NCI-H1694 treated with DMSO at 0.1 percent for 48 hours (cell line): Measurements from ENCODE around the gene RCC1.
"Not testable (repeated sequence)": the region's sequence is repeated elsewhere in the genome, so short reads cannot be mapped to it uniquely, and the experiment has no call there.

Source experiments
- DNase-seq: peaks from one replicate; lab custom pipeline; 2025; lab: John Stamatoyannopoulos, UW

Gene RCC1, protein sequence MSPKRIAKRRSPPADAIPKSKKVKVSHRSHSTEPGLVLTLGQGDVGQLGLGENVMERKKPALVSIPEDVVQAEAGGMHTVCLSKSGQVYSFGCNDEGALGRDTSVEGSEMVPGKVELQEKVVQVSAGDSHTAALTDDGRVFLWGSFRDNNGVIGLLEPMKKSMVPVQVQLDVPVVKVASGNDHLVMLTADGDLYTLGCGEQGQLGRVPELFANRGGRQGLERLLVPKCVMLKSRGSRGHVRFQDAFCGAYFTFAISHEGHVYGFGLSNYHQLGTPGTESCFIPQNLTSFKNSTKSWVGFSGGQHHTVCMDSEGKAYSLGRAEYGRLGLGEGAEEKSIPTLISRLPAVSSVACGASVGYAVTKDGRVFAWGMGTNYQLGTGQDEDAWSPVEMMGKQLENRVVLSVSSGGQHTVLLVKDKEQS

DNA sequence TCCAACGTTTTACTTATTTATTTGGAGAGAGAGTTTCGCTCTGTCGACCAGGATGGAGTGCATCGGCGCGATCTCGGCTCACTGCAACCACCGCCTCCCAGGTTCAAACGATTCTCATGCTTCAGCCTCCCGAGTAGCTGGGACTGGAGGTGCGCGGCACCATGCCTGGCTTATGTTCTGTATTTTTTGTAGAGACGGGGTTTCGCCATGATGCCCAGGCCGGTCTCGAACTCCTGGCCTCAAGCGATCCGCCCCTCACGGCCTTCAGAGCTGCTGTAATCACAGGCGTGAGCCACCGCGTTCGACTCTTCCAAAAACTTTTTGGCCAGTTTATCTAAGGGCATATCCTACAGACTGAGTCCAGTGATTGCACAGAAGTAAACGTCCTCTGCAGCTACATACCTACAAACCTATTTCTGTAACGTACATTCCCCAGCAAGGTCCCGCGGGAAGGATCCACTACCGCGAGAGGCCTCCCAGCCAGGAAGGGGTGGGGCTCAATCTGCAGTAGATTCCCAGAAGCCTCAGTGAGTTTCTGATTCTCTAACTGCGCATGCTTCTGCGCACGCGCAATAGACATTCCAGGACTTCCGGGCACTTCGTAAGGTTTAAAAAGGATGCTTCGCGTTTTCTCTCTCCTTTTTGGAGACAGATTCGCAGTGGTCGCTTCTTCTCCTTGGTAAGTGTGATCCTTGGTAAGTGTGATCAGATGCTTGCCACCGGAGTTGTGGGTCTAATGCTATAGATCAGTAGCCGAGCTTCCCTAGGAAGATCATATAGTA lies at the start of gene RCC1:
Gene RCC1, plus strand, starts transcription at position 638 of the 782 bp plus-strand sequence. CDS start 23,824 bp downstream, outside the sequence.
- DNase-seq = peak; percentile 97

DNA sequence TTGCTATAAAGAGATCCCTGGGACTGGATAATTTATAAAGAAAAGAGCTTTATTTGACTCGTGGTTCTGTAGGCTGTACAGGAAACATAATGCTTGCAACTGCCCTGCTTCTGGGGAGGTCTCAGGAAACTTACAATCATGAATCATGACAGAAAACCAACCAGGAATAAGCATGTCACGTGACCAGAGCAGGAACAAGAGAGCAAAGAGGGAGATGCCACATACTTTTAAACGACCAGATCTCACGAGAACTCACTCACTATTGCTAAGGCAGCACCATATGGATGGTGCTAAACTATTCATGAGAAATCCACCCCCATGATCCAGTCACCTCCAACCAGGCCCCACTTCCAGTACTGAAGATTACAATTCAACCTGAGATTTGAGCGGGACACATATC lies 49.8 kb upstream of the RCC1 start:
- no peak for DNase-seq

DNA sequence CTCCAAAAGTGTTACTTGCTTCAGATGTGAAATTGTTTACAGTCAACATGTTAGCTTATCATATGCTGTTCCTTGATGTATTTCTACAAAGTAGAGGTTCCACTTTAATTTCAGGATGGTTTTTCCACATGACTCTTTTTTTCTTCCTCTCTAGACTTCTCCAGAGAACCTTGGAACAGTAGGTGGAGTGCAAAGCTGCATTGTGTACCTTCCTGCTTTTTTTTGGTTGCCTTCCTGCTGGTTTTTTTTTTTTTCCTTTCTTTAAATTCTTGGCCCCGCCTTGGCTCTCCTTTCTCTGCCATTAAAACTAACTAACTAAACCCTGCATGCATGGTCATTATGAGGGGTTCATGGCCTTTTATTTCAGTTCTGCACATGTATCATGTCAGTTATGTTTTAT lies 48.2 kb upstream of the RCC1 start:
- DNase-seq = no peak

DNA sequence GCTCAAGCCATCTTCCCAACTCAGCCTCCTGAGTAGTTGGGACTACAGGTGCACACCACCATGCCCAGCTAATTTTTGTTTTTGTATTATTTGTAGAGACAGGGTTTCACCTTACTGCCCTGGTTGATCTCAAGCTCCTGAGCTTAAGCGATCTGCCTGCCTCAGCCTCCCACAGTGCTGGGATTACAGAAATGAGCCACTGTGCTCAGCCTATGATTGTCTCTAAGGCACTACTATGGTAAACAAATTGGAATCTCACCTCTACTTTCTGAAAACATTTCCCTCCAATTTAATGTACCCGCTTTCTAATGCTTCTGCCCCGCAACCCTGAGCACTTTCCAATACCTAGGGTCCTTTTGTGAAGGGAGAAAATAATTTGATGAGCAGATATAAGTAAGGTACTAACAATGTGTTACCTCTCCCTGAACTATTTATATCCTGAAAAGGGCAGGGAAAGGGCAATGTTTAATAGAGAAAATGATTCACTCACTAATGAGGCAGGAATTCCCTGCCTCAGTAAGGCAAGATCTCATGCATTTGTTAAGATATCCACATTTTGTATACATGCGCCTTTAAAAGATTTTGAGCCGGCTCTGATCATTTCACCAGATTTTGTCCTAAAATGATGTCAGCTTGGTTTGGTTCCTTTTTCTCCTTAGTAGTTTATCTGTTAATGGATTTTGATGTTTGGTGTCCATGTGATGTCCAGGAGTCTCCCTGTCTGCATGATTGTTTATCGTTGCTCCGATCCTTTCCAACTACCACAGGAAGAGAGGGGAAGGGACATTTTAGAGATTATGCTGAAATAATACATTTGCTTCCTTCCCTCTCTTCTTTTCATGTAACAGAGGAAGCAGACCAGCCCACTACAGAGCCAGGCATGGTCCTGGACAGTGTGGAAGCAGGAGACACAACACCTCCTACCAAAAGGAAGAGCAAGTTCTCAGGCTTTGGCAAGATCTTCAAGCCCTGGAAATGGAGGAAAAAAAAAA lies 47.3 kb upstream of the RCC1 start:
- DNase-seq = no peak

DNA sequence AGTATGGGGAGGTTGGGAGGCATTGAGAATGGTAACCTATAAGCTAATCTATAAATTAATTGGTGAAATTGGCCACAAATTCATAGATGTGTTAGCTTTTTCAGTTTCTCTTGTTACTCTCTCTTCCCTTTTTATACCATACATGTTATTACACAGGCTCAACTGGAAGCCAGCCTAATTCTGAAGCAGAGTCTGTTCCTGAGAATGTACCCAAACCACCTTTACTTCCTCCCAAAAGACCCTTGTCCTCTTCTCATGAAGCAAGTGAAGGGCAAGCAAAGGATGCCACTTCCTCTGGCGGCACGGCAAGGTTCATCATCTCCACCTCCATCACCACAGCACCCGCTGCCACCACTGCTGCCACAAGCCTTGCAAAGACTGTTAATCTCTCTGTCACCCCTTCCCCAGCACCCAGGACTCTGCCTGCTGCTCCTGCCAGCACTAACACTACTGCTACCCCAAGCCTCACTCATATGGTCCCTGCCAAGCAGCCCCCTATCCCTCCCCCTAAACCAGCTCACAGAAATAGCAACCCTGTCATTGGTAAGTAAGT lies 39.5 kb upstream of the RCC1 start:
- no peak for DNase-seq

DNA sequence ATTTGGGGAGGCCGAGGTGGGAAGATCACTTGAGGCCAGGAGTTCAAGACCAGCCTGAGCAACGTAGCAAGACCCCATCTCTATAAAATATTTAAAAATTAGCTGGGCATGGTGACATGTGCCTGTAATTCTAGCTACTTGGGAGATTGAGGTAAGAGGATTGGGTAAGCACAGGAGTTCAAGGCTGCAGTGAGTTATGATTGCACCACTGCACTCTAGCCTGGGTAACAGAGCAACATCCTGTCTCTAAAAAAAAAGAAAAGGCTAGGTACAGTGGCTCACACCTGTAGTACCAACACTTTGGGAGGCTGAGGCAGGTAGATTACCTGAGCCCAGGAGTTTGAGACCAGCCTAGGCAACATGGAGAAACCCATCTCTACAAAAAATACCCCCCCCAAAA lies 35.7 kb upstream of the RCC1 start:
- no peak for DNase-seq

DNA sequence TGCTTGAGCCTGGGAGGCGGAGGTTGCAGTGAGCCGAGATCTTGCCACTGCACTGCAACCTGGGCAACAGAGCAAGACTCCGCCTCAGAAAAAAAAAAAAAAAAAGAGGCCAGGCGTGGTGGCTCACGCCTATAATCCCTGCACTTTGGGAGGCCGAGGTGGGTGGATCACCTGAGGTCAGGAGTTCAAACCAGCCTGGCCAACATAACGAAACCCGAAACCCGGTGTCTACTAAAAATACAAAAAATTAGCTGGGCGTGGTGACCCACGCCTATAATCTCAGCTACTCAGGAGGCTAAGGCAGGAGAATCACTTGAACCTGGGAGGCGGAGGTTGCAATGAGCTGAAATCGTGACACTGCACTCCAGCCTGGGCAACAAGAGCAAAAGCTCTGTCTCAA lies 26.3 kb upstream of the RCC1 start:
- not testable (repeated sequence) for DNase-seq

DNA sequence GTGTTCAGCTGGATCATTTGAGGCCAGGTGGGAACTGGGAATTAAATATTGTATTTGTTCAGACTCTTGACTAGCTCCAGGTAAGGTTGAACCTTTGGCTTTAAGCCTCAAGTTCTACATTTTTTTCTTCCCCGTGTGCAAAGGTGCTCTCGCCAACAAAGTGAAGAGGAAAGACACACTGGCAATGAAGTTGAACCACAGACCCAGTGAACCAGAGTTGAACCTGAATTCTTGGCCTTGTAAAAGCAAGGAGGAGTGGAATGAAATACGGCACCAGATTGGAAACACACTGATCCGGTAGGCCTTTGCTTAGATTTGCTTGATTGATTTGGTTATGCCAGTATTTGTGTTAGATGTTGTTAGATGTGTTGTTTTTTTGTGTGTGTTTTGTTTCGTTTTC lies 25.5 kb upstream of the RCC1 start:
- DNase-seq = no peak

DNA sequence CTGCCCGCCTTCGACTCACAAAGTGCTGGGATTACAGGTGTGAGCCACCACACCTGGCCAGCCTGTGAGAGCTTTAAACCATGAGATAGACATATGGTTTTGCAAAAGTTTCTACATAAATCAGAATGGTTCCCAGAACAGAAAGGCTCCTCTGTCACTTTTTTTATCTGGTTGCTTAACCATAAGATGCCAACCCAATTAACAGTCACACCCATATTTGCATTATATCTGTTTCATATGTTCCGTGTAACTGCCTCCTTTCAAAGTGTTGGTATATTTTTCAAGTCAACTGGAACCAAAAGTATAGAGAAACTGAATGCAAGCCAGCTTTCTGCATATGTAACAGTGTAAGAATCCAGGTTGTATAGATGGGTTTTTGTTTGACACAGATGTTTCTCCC lies 23.7 kb upstream of the RCC1 start:
- no peak for DNase-seq

DNA sequence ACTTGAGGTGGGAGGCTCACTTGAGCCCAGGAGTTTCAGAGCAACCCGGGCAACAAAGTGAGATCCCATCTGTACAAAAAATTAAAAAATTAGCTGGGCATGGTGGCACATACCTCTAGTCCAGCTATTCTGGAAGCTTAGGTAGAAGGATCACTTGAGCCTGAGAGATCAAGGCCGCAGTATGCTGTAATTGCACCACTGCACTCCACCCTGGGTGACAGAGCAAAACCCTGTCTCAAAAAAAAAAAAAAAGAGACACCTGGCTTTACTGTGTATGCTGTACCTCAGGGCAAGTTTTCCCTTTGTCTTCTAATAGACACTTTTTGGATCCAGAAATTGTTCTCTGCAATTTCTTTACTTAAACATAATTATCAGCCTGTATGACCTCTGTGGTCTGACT lies 23.1 kb upstream of the RCC1 start:
- no peak for DNase-seq

DNA sequence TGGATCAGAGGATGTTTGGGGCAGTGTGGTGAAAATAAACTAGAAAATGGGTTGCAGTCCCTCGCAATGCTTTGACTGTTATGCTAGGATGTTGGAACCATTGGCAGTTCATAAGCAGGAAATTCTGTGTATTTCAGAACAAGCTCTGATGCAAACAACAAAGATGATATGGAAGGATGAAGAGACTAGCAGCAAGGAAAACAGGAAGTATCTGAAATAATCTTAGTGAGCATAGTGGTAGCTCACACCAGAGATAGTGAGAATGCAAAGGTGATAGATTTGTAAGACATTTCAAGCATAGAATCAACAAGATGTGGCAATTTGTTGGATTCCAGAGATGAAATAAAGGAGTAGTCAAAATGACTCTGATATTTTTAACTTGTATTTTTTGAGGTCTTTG lies 11.1 kb upstream of the RCC1 start:
- DNase-seq = no peak

DNA sequence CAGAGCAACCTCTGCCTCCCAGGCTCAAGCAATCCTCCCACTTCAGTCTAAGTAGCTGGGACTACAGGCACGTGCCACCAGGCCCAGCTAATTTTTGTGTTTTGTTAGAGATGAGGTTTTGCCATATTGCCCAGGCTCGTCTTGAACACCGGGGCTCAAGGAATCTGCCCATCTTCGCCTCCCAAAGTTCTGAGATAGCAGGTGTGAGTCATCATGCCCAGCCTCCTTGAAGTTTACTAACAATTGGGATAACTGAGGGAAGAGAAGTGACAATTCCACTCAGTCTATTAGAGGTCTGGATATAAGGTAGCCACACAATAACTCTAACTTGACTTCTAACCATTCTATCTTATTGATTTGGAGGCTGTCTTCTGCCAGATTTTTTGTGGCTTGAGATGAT lies 6.3 kb upstream of the RCC1 start:
- no peak for DNase-seq

DNA sequence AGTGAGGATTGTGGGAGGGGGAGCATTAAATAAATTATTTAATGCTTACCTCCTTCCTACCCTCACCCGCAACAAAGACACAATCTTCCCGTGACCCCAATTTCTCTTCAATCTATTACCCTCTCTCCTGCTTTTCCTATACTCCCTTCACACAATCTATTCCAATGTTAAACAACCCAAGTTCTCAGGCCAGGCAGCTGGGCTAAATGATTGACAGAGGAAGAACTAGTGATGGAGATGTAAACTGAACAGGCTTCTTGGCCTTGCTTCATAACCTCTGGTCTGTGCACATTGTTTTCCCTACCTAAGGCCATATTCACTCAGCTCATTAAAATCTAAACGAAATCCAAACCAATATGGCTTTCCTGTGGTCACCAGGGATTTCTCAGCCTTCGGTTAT lies 3.9 kb upstream of the RCC1 start:
- DNase-seq = no peak

DNA sequence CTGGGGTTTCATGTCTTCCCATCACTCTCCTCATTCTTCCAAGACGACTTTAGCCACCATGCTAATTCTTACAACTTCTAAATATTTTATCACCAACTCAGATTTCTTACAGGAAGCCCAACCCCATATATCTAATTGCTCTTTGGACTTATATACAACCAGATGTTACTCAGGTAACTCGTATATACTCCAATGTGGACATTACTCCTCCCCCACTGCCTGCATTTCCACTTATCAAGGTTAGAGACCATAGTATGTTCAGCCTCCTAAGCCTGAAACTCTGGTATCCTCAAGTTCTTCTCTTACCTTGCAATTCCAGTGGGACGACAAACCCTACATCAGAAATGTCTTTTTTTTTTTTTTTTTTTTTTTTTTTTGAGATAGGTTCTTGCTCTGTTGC lies 2.7 kb upstream of the RCC1 start:
- DNase-seq = no peak

DNA sequence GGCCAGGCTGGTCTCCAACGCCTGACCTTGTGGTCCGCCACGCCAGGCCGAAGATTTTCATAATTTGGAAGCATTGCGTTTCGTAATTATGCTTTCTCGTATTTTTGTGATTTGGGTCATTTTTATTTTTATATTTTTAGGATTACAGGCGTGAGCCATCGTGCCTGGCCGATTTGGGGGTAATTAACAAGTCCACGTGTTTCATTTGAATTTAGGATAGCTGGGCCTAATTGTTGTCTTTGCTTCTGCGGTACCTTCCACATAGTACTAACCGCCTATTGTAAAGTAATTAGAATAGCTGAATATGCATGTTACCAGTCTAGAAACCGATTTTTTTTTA lies 1.0 kb downstream of the RCC1 start:
- no peak for DNase-seq

DNA sequence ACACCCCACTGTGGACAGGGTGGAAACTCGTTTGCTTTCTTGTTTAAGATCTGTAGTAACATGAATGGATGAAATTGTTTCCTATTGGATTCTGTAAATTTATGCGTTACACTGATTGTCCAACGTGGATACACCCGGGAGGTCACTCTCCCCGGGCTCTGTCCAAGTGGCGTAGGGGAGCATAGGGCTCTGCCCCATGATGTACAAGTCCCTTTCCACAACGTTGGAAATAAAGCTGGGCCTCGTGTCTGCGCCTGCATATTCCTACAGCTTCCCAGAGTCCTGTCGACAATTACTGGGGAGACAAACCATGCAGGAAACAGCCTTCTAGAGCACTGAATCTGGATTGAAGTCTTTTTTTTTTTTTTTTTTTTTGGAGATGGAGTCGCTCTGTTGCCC lies 1.4 kb downstream of the RCC1 start:
- no peak for DNase-seq

DNA sequence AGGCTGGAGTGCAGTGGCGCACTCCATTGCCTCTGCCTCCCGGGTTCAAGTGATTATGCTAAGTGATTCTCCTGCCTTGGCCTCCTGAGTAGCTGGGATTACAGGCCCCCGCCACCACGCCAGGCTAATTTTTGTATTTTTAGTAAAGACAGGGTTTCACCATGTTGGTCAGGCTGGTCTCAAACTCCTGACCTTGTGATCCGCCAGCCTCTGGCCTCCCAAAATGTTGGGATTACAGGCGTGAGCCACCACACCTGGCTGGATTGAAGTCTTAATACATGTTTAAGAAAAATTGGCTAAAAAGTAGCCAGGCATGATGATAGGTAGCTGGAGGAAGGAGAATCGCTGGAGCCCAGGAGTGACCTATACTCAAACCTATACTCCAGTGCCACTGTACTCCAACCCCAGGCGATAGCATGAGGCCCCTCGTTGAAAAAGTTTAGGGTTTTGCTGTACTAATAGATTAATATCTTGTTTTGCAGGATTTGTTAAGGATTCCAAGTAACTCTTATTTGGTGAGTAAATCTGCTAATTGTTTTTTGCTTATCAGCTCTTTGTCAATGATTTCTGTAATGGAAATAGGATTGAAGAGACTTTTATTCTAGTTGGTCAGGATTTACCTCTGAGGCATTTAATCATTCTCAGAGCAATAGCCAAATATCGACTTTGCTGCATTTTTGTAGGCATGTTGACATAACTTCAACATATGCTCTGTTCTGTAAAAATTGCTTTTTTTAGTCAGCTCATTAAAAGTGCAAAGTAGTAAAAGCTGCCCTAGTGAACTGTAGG lies 2.0 kb downstream of the RCC1 start:
- no peak for DNase-seq

DNA sequence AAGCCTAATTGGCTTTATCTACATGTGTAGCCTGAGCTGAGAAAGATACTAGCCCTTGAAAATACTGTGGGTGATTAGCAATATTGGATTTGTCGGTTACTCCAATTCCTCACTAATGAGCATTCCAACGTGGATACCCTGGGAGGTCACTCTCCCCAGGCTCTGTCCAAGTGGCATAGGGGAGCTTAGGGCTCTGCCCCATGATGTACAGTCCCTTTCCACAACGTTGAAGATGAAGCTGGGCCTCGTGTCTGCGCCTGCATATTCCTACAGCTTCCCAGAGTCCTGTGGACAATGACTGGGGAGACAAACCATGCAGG lies 2.6 kb downstream of the RCC1 start:
- no peak for DNase-seq

DNA sequence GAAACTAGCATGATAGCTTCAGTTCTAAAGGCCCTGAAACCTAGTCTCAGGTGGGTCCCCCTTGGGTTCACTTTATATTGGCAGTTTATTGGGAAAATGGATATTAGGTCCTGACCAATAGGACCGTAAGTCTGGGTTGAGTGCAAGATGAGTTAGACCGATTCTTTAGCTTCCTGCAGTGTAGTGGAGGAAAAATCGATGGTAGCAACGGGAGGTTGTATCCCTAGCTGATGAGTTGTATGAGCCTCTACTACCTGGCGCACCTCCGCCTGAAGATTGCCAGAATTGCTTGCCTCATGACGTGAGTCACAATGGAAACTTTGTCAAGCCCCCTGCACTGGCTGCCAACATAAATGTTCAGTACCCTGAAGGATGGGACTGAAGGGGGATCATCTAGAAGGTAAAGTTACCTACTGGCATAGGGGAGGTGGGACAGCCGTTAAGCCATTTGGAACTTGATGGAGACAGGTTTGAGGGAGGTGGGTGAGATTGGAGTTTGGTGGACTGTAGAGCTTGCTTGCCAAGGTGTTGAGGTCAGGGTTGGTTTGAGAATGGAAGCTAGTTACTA lies 3.9 kb downstream of the RCC1 start:
- no peak for DNase-seq

DNA sequence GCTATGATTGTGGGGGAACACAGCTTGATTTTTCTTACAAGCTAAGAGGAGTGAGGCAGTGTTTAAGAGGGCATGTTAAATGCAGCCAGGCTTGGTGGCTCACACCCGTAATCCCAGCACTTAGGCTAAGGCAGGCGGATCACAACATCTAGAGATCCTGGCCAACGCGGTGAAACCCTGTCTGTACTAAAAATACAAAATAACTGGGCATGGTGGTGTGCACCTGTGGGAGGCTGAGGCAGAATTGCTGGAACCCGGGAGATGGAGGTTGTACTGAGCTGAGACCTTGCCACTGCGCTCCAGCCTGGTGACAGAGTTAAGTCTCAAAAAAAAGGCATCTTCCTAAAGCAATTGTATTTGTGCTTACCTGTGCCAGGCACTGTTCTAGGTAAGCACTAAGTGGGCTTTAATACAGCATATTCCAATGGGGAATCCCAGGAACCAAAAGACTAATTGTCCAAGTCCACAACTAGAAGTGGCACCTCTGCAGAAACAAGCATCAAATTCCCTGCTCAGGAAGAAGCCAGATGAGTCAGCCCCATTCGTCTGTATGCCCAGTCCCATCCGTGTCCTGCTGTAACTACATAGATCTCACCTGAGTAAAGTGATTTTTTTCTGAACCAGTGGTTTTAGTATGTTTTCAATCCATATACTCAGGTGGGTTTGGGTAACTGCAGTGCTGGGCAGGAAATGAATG lies 4.6 kb downstream of the RCC1 start:
- no peak for DNase-seq
